IgD-negative memory B cell (primary cell): ENCODE results near the gene WNT9A. TPM values are rescaled to one million over a fixed set of nuclear protein-coding genes. Genes with fewer than 3 reads are reported as not detected.

Experiments
- H3K27ac Mint-ChIP-seq, 3 donors: one replicate each; pipeline ENCODE4 v1.8.0; 2020 to 2022; ENCODE audit warnings: mild to moderate bottlenecking in 3 of 3, mixed read lengths in 3 of 3, moderate library complexity in 1 of 3
- H3K27me3 Mint-ChIP-seq: one replicate; pipeline ENCODE4 v1.8.0; 2021; ENCODE audit warnings: mixed read lengths
- H3K36me3 Mint-ChIP-seq: one replicate; pipeline ENCODE4 v1.8.0; 2020; ENCODE audit warnings: mild to moderate bottlenecking, mixed read lengths
- H3K4me1 Mint-ChIP-seq, 3 donors: one replicate each; pipeline ENCODE4 v1.8.0; 2020 to 2022; ENCODE audit warnings: mixed read lengths in 3 of 3, mild to moderate bottlenecking in 1 of 3
- H3K4me3 Mint-ChIP-seq, 4 donors: one replicate each; pipeline ENCODE4 v1.8.0; 2020 to 2022; ENCODE audit warnings: mild to moderate bottlenecking in 4 of 4, mixed read lengths in 4 of 4, moderate library complexity in 3 of 4
- H3K9me3 Mint-ChIP-seq, 3 donors: one replicate each; pipeline ENCODE4 v1.8.0; 2020 to 2021; ENCODE audit warnings: mixed read lengths in 3 of 3, mild to moderate bottlenecking in 1 of 3
- polyA plus RNA-seq: library from polyadenylated mRNA; unstranded; fragments of 300-500 nt; fragmentation: Illumina TruSeq; gene quantifications from one replicate; pipeline ENCODE4 v1.2.3, GENCODE V29; 2021

The WNT9A gene
- polyA plus RNA-seq, 1 donor from 2014 or later = not detected

- H3K27ac Mint-ChIP-seq = peak overlapping the region in 1 of 3 donors; percentile 80
- H3K4me3 Mint-ChIP-seq = peak overlapping the region in 1 of 4 donors; percentile 27
- H3K9me3 Mint-ChIP-seq = no peaks in the 10 kb centered on the region
- H3K36me3 Mint-ChIP-seq = no peaks in the 10 kb centered on the region
- no peaks in the 10 kb centered on the region for H3K27me3 Mint-ChIP-seq
- H3K4me1 Mint-ChIP-seq = peaks cover 0 to 1% (median 0%) of the 10 kb centered on the region in 3 donors
Measured at GRCh38 chr1:227897704-227898438, 49.9 kb downstream of the WNT9A start.

GRCh38 chr1:227896710-227897655 is 50.7 kb downstream of the WNT9A start:
- H3K9me3 Mint-ChIP-seq = no peaks in the 10 kb centered on the region
- H3K4me1 Mint-ChIP-seq = no peaks in the 10 kb centered on the region
- H3K4me3 Mint-ChIP-seq = no peak overlapping the region
- H3K27me3 Mint-ChIP-seq = no peaks in the 10 kb centered on the region
- H3K36me3 Mint-ChIP-seq = no peaks in the 10 kb centered on the region
- H3K27ac Mint-ChIP-seq = no peak overlapping the region

GRCh38 chr1:227895828-227896685 is 51.7 kb downstream of the WNT9A start:
- no peak overlapping the region for H3K4me3 Mint-ChIP-seq
- H3K27ac Mint-ChIP-seq = no peak overlapping the region
- no peaks in the 10 kb centered on the region for H3K27me3 Mint-ChIP-seq
- no peaks in the 10 kb centered on the region for H3K4me1 Mint-ChIP-seq
- H3K36me3 Mint-ChIP-seq = no peaks in the 10 kb centered on the region
- no peaks in the 10 kb centered on the region for H3K9me3 Mint-ChIP-seq

- H3K4me3 Mint-ChIP-seq = no peak overlapping the region
- H3K9me3 Mint-ChIP-seq = no peaks in the 10 kb centered on the region
- H3K27me3 Mint-ChIP-seq = no peaks in the 10 kb centered on the region
- peak overlapping the region in 1 of 3 donors; percentile 92 for H3K27ac Mint-ChIP-seq
- H3K4me1 Mint-ChIP-seq = no peaks in the 10 kb centered on the region
- H3K36me3 Mint-ChIP-seq = no peaks in the 10 kb centered on the region
Measured at GRCh38 chr1:227894831-227895451, 52.8 kb downstream of the WNT9A start.

- Mint-ChIP-seq H3K27me3 (no peaks in the 10 kb centered on the region), H3K36me3 (no peaks in the 10 kb centered on the region), H3K4me3 (no peak overlapping the region), H3K4me1 (no peaks in the 10 kb centered on the region), H3K9me3 (no peaks in the 10 kb centered on the region), H3K27ac (no peak overlapping the region)
Measured at GRCh38 chr1:227893949-227894721, 53.6 kb downstream of the WNT9A start.

- Mint-ChIP-seq H3K27me3 (no peaks in the 10 kb centered on the region), H3K27ac (no peak overlapping the region), H3K36me3 (no peaks in the 10 kb centered on the region), H3K4me1 (no peaks in the 10 kb centered on the region), H3K9me3 (no peaks in the 10 kb centered on the region), H3K4me3 (no peak overlapping the region)
Measured at GRCh38 chr1:227893300-227893948, 54.3 kb downstream of the WNT9A start.

GRCh38 chr1:227892489-227893299 is 55.0 kb downstream of the WNT9A start:
- Mint-ChIP-seq H3K4me1 (peaks cover 2 to 3% (median 2%) of the 10 kb centered on the region in 3 donors), H3K4me3 (no peak overlapping the region), H3K27me3 (no peaks in the 10 kb centered on the region), H3K36me3 (no peaks in the 10 kb centered on the region), H3K27ac (no peak overlapping the region), H3K9me3 (no peaks in the 10 kb centered on the region)

- Mint-ChIP-seq H3K9me3 (no peaks in the 10 kb centered on the region), H3K36me3 (no peaks in the 10 kb centered on the region), H3K27ac (no peak overlapping the region), H3K27me3 (no peaks in the 10 kb centered on the region), H3K4me1 (peaks cover 2 to 3% (median 2%) of the 10 kb centered on the region in 3 donors), H3K4me3 (no peak overlapping the region)
Measured at GRCh38 chr1:227891955-227892488, 55.7 kb downstream of the WNT9A start.

GRCh38 chr1:227891223-227891954 is 56.3 kb downstream of the WNT9A start:
- Mint-ChIP-seq H3K27ac (no peak overlapping the region), H3K27me3 (no peaks in the 10 kb centered on the region), H3K36me3 (no peaks in the 10 kb centered on the region), H3K4me3 (no peak overlapping the region), H3K4me1 (peaks cover 2 to 3% (median 2%) of the 10 kb centered on the region in 3 donors), H3K9me3 (no peaks in the 10 kb centered on the region)

GRCh38 chr1:227890451-227891222 is 57.1 kb downstream of the WNT9A start:
- Mint-ChIP-seq H3K4me3 (no peak overlapping the region), H3K27ac (peak overlapping the region in 1 of 3 donors; percentile 74), H3K36me3 (no peaks in the 10 kb centered on the region), H3K27me3 (no peaks in the 10 kb centered on the region), H3K4me1 (peaks cover 3 to 5% (median 4%) of the 10 kb centered on the region in 3 donors), H3K9me3 (no peaks in the 10 kb centered on the region)

- no peaks in the 10 kb centered on the region for H3K36me3 Mint-ChIP-seq
- H3K27ac Mint-ChIP-seq = no peak overlapping the region
- no peaks in the 10 kb centered on the region for H3K9me3 Mint-ChIP-seq
- peaks cover 6 to 8% (median 6%) of the 10 kb centered on the region in 3 donors for H3K4me1 Mint-ChIP-seq
- no peak overlapping the region for H3K4me3 Mint-ChIP-seq
- no peaks in the 10 kb centered on the region for H3K27me3 Mint-ChIP-seq
Measured at GRCh38 chr1:227889863-227890405, 57.8 kb downstream of the WNT9A start.
